ENCODE results near the gene DPF3.

Gene DPF3

GRCh38 chr14:72742118-72742837 is 151.6 kb downstream of the DPF3 start:
- no peak for DNase-seq (ENCODE audit: low spot score)

GRCh38 chr14:72741826-72742117 is 152.1 kb downstream of the DPF3 start:
- no peak for DNase-seq (ENCODE audit: low spot score)

GRCh38 chr14:72740966-72741825 is 152.7 kb downstream of the DPF3 start:
- no peak for DNase-seq (ENCODE audit: low spot score)

- DNase-seq (ENCODE audit: low spot score), result no peak
These were observed 153.4 kb downstream of the DPF3 start for GRCh38 chr14:72740504-72740961.

- no peak for DNase-seq (ENCODE audit: low spot score)
These were observed 154.2 kb downstream of the DPF3 start for GRCh38 chr14:72739446-72740405.

- no peak for DNase-seq (ENCODE audit: low spot score)
These were observed 155.7 kb downstream of the DPF3 start for GRCh38 chr14:72738161-72738611.

GRCh38 chr14:72737560-72737943 is 156.3 kb downstream of the DPF3 start:
- no peak for DNase-seq (ENCODE audit: low spot score)

- DNase-seq (ENCODE audit: low spot score), result no peak
These were observed 156.9 kb downstream of the DPF3 start for GRCh38 chr14:72736786-72737559.

- no peak for DNase-seq (ENCODE audit: low spot score)
These were observed 157.6 kb downstream of the DPF3 start for GRCh38 chr14:72736308-72736707.

- no peak for DNase-seq (ENCODE audit: low spot score)
These were observed 161.7 kb downstream of the DPF3 start for GRCh38 chr14:72732022-72732780.

- DNase-seq (ENCODE audit: low spot score), result no peak
These were observed 162.5 kb downstream of the DPF3 start for GRCh38 chr14:72731252-72732020.

GRCh38 chr14:72730468-72730867 is 163.4 kb downstream of the DPF3 start:
- no peak for DNase-seq (ENCODE audit: low spot score)

- DNase-seq (ENCODE audit: low spot score), result no peak
These were observed 167.5 kb downstream of the DPF3 start for GRCh38 chr14:72726444-72726843.

- no peak for DNase-seq (ENCODE audit: low spot score)
These were observed 169.9 kb downstream of the DPF3 start for GRCh38 chr14:72723858-72724530.

GRCh38 chr14:72722201-72722785 is 171.6 kb downstream of the DPF3 start:
- no peak for DNase-seq (ENCODE audit: low spot score)

- DNase-seq (ENCODE audit: low spot score), result no peak
These were observed 172.8 kb downstream of the DPF3 start for GRCh38 chr14:72721083-72721482.

- DNase-seq (ENCODE audit: low spot score), result no peak
These were observed 176.7 kb downstream of the DPF3 start for GRCh38 chr14:72717220-72717619.

GRCh38 chr14:72716476-72716875 is 177.4 kb downstream of the DPF3 start:
- no peak for DNase-seq (ENCODE audit: low spot score)

GRCh38 chr14:72715850-72716228 is 178.1 kb downstream of the DPF3 start:
- no peak for DNase-seq (ENCODE audit: low spot score)

Data from NAMALWA (cell line).